Measurements from ENCODE around the gene METTL23.

METTL23 gene

DNA sequence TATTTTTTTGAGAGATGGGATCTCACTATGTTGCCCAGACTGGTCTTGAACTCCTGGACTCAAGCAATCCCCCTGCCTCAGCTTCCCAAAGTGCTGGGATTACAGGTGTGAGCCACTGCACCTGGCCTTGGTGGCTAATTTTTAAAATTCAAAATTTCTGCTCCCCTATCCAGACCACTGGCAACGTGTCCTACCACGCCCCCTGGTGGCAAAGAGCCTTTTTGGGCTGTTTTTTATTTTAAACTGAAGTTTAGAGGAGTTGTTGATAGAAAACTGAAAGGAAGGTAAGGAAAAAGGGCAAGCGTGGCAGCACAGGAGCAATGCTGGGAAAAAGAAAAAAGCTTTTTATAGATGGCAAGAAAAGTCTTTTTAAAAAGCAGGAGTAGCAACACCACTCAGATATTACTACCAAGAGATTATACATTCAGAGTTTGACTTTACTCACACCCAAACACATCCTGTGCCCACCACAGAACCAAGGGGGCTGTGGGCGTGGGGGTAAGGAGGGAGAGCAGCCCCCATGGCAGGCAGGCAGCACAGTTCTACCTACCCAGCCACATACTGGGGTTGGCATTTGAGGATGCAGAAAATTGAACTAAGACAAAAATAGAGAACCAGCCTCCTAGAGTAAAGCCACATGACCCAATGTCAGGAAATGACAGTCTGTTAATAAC, 11.7 kb upstream of the METTL23 start:
- H3K36me3 ChIP-seq (ENCODE audit: insufficient read depth, low read length) = peaks cover 64% of the 10 kb centered on the region

DNA sequence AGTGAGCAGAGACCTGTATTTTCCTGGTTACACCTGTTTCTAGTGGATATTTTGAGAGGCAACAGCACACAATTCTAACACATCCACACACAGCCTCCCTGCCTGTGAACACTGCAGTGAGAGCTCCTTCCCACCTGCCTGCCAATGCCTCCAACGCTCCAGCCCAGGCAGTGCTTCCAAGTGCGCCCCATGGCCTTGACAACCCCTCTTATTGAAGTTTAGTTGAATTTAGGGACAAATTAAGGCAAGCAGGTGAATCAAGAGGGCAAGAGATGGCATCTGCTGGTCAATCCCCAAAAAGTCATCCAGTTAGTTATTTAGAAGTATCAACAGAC, 11.2 kb upstream of the METTL23 start:
- Histone ChIP-seq H3K9me2 (ENCODE audit: low read depth, low read length) (no peaks in the 10 kb centered on the region), H4K20me1 (ENCODE audit: insufficient read depth, low read length) (no peaks in the 10 kb centered on the region), H3K27me3 (ENCODE audit: insufficient read depth, low read length) (no peaks in the 10 kb centered on the region), H3F3A (ENCODE audit: insufficient read depth, low read length) (no peaks in the 10 kb centered on the region; the same call in 1 of the 2 replicates), H3K9ac (ENCODE audit: low read length) (no peak overlapping the region), H3K27ac (ENCODE audit: low read depth, low read length, poor library complexity, severe bottlenecking) (no peak overlapping the region), H3K79me2 (ENCODE audit: insufficient read depth, low read length) (no peaks in the 10 kb centered on the region), H3K36me3 (ENCODE audit: insufficient read depth, low read length) (peaks cover 69% of the 10 kb centered on the region), H3K4me1 (ENCODE audit: insufficient read depth, low read length, severe bottlenecking) (peaks cover 11% of the 10 kb centered on the region), H3K9me3 (ENCODE audit: low read length) (no peaks in the 10 kb centered on the region), H3K4me2 (ENCODE audit: low read length) (no peak overlapping the region), H2AFZ (ENCODE audit: low read length) (no peak overlapping the region), H3K4me3 (ENCODE audit: low read depth, low read length, poor library complexity, severe bottlenecking) (no peak overlapping the region)
- TF ChIP-seq, protein P1, sequence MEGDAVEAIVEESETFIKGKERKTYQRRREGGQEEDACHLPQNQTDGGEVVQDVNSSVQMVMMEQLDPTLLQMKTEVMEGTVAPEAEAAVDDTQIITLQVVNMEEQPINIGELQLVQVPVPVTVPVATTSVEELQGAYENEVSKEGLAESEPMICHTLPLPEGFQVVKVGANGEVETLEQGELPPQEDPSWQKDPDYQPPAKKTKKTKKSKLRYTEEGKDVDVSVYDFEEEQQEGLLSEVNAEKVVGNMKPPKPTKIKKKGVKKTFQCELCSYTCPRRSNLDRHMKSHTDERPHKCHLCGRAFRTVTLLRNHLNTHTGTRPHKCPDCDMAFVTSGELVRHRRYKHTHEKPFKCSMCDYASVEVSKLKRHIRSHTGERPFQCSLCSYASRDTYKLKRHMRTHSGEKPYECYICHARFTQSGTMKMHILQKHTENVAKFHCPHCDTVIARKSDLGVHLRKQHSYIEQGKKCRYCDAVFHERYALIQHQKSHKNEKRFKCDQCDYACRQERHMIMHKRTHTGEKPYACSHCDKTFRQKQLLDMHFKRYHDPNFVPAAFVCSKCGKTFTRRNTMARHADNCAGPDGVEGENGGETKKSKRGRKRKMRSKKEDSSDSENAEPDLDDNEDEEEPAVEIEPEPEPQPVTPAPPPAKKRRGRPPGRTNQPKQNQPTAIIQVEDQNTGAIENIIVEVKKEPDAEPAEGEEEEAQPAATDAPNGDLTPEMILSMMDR (IDR thresholded peaks at IDR 0.05; ENCODE audit: low read length) = no peak
- TF ChIP-seq EZH2 (IDR thresholded peaks at IDR 0.05; ENCODE audit: borderline replicate concordance, low read length) = no peak

More for the DNA sequence above, 11.7 kb upstream of the METTL23 start:
- no peaks in the 10 kb centered on the region for H3K9me2 ChIP-seq (ENCODE audit: low read depth, low read length)
- H3K27ac ChIP-seq (ENCODE audit: low read depth, low read length, poor library complexity, severe bottlenecking) = no peak overlapping the region
- TF ChIP-seq EZH2 (IDR thresholded peaks at IDR 0.05; ENCODE audit: borderline replicate concordance, low read length) = no peak
- TF ChIP-seq, protein P1 (IDR thresholded peaks at IDR 0.05; ENCODE audit: low read length) = peak; percentile 84
- H2AFZ ChIP-seq (ENCODE audit: low read length) = no peak overlapping the region
- H3K79me2 ChIP-seq (ENCODE audit: insufficient read depth, low read length) = no peaks in the 10 kb centered on the region
- H3K27me3 ChIP-seq (ENCODE audit: insufficient read depth, low read length) = no peaks in the 10 kb centered on the region
- no peak overlapping the region; the same call in 1 of the 2 replicates for H3K9ac ChIP-seq (ENCODE audit: low read length)
- H3K4me3 ChIP-seq (ENCODE audit: low read depth, low read length, poor library complexity, severe bottlenecking) = no peak overlapping the region
- no peaks in the 10 kb centered on the region for H3K9me3 ChIP-seq (ENCODE audit: low read length)
- no peak overlapping the region for H3K4me2 ChIP-seq (ENCODE audit: low read length)
- peaks cover 11% of the 10 kb centered on the region for H3K4me1 ChIP-seq (ENCODE audit: insufficient read depth, low read length, severe bottlenecking)
- H4K20me1 ChIP-seq (ENCODE audit: insufficient read depth, low read length) = no peaks in the 10 kb centered on the region
- H3F3A ChIP-seq (ENCODE audit: insufficient read depth, low read length) = no peaks in the 10 kb centered on the region; the same call in 1 of the 2 replicates

DNA sequence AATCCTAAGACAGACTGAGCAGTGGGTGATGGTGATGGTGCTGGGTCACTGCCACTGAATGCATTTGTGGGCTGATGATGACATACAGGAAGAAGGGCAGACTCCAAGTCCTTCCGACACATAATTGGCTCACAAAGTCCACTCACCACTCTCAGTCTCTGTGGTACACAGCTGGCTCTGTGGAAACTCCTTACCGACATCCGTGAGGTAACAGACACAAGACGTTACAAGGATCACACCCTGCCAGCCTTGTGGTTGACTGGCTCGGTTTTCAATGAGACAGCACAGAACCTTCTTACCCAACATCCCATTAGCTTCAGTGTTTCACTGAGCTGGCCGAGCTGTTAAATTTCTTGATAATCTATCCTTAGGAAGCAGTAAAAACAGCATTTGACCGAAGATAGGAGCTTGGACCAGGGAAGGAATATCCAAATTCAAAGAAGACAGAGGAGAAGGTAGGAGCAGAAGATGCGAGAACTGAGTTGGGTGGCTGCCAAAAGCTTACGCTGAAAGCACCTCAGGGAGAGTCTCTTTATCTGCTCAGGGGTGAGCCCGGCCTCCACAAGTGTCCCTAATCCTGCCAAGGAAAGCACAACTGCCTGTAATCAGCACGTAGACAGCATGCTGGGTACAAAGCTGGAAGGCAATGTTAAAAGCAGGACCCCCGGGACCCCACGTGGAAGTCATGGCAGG, 10.3 kb upstream of the METTL23 start:
- Histone ChIP-seq H3K27me3 (ENCODE audit: insufficient read depth, low read length) (no peaks in the 10 kb centered on the region), H3K4me3 (ENCODE audit: low read depth, low read length, poor library complexity, severe bottlenecking) (no peak overlapping the region), H3K9ac (ENCODE audit: low read length) (no peak overlapping the region), H3K9me3 (ENCODE audit: low read length) (no peaks in the 10 kb centered on the region), H3K4me1 (ENCODE audit: insufficient read depth, low read length, severe bottlenecking) (peaks cover 7% of the 10 kb centered on the region), H3K79me2 (ENCODE audit: insufficient read depth, low read length) (no peaks in the 10 kb centered on the region), H3K9me2 (ENCODE audit: low read depth, low read length) (no peaks in the 10 kb centered on the region), H3F3A (ENCODE audit: insufficient read depth, low read length) (no peaks in the 10 kb centered on the region; the same call in 1 of the 2 replicates), H4K20me1 (ENCODE audit: insufficient read depth, low read length) (no peaks in the 10 kb centered on the region), H3K4me2 (ENCODE audit: low read length) (no peak overlapping the region), H3K36me3 (ENCODE audit: insufficient read depth, low read length) (peaks cover 78% of the 10 kb centered on the region), H2AFZ (ENCODE audit: low read length) (no peak overlapping the region), H3K27ac (ENCODE audit: low read depth, low read length, poor library complexity, severe bottlenecking) (no peak overlapping the region)
- TF ChIP-seq EZH2 (IDR thresholded peaks at IDR 0.05; ENCODE audit: borderline replicate concordance, low read length) = no peak
- TF ChIP-seq, protein P1 (IDR thresholded peaks at IDR 0.05; ENCODE audit: low read length) = no peak
